ENCODE results near the gene PPP1R7. TPM values are rescaled to one million over a fixed set of nuclear protein-coding genes. Genes with fewer than 3 reads are reported as not detected.

The PPP1R7 gene
- total RNA-seq, 1 experiment from 2014 or later = 45.4 TPM

- no peaks in the 10 kb centered on the region for H3K27me3 ChIP-seq (ENCODE audit: insufficient read depth, low read length)
- no peaks in the 10 kb centered on the region for H3K9me2 ChIP-seq (ENCODE audit: insufficient read depth)
- intact Hi-C loops (cut with micrococcal nuclease) = no loop called here
- RAD21 ChIA-PET (ENCODE audit: low non-redundant PET in 1 of 2, low total read pairs in 2 of 2, uncharacterized antibody in 2 of 2, unreplicated experiment in 2 of 2) = no interaction called here
- CTCF ChIA-PET = no interaction called here
- ATAC-seq (no peak), DNase-seq (ENCODE audit: low read depth, low spot score) (no peak)
- no TSS peak for BruUV-seq (replicated peaks)
- H3K9ac ChIP-seq (ENCODE audit: low read length) = no peak overlapping the region
- no peak overlapping the region for H3K4me3 ChIP-seq (replicated peaks in 1 of 2; ENCODE audit: low read depth in 1 of 2, low read length in 2 of 2)
- H3K9me3 ChIP-seq (ENCODE audit: control insufficient read depth in 1 of 2, insufficient read depth in 1 of 2, low read depth in 1 of 2, low read length in 2 of 2) = no peaks in the 10 kb centered on the region
- POLR2A ChIA-PET = no interaction called here
- H3K79me2 ChIP-seq (ENCODE audit: insufficient read depth, low read length) = no peaks in the 10 kb centered on the region
- H3K27ac ChIP-seq (ENCODE audit: low read depth, low read length) = no peak overlapping the region
- TF ChIP-seq SRF (IDR thresholded peaks at IDR 0.05; ENCODE audit: low read depth) (no peak), ZNF274 (IDR thresholded peaks at IDR 0.05; ENCODE audit: low read depth, low read length) (no peak), FOSL1 (IDR thresholded peaks at IDR 0.05; ENCODE audit: low read depth) (no peak), CBX3 (IDR thresholded peaks at IDR 0.05; ENCODE audit: low read depth) (no peak), REST (IDR thresholded peaks at IDR 0.05; ENCODE audit: low read depth) (no peak), EGR1 (IDR thresholded peaks at IDR 0.05; ENCODE audit: low read depth) (no peak), ZFX (IDR thresholded peaks at IDR 0.05) (no peak), YY1 (IDR thresholded peaks at IDR 0.05; ENCODE audit: extremely low read depth, insufficient replicate concordance, low read depth, low read length) (no peak), ELF1 (IDR thresholded peaks at IDR 0.05; ENCODE audit: borderline replicate concordance, low read depth) (no peak), POLR2A (IDR thresholded peaks at IDR 0.05; ENCODE audit: borderline replicate concordance, extremely low read depth, insufficient read depth, insufficient read length) (no peak), CEBPB (IDR thresholded peaks at IDR 0.05; ENCODE audit: low read depth) (no peak), TCF7L2 (IDR thresholded peaks at IDR 0.05; ENCODE audit: borderline replicate concordance, extremely low read depth, insufficient read depth, insufficient read length) (no peak)
- H4K20me1 ChIP-seq (ENCODE audit: insufficient read depth) = no peaks in the 10 kb centered on the region
- no peak overlapping the region for H3K4me2 ChIP-seq (ENCODE audit: low read length)
- H3K36me3 ChIP-seq (ENCODE audit: control insufficient read depth in 1 of 2, insufficient read depth in 2 of 2, low read length in 2 of 2) = peaks cover 2 to 3% of the 10 kb centered on the region in 2 experiments; a peak in 3 of 4 replicates
- H2AFZ ChIP-seq (ENCODE audit: low read depth, low read length, poor library complexity, severe bottlenecking) = no peak overlapping the region
- no peaks in the 10 kb centered on the region for H3K4me1 ChIP-seq (ENCODE audit: control insufficient read depth in 1 of 2, insufficient read depth in 2 of 2, low read length in 2 of 2)
These were observed 16.8 kb upstream of the PPP1R7 start for GRCh38 chr2:241133436-241133820.

Data from HCT116 (cell line).